Upper lobe of left lung (tissue), 6 donors: ENCODE measurements around the gene SLN. TPM values are rescaled to one million over a fixed set of nuclear protein-coding genes. Genes with fewer than 3 reads are reported as not detected.

Source experiments
- ATAC-seq, 2 donors: fragments of 200-7000 bp; cut with Tn5 transposase; one replicate each; pipeline ENCODE4 v1.9.1; 2022; ENCODE audit warnings: mild to moderate bottlenecking in 2 of 2, moderate library complexity in 2 of 2; ENCODE audit not compliant: low FRiP score in 2 of 2
- DNase-seq, 2 donors: peaks; one replicate each; pipeline ENCODE4 v3.0.0-alpha.2; 2019 to 2020
- H3K27ac ChIP-seq, 4 donors: fragments of 200-600 bp; sonication (generic); one replicate each; pipeline ENCODE4 v1.5.1; 2016 to 2019
- H3K27me3 ChIP-seq, 4 donors: fragments of 200-600 bp; sonication (generic); one replicate each; pipeline ENCODE4 v1.5.1; 2017 to 2019
- H3K36me3 ChIP-seq, 4 donors: fragments of 200-600 bp; sonication (generic); one replicate each; pipeline ENCODE4 v1.5.1; 2016 to 2019
- H3K4me1 ChIP-seq, 4 donors: fragments of 200-600 bp; sonication (generic); one replicate each; pipeline ENCODE4 v1.5.1; 2018 to 2019
- H3K4me3 ChIP-seq, 4 donors: fragments of 200-600 bp; sonication (generic); one replicate each; pipeline ENCODE4 v1.5.1; 2017 to 2019; ENCODE audit warnings: mild to moderate bottlenecking in 2 of 4, moderate library complexity in 1 of 4
- H3K9me3 ChIP-seq, 4 donors: fragments of 200-600 bp; sonication (generic); one replicate each; pipeline ENCODE4 v1.5.1; 2018 to 2019
- CTCF ChIP-seq, 6 experiments: fragments of 450-650 bp in 4 of 6; fragments of 200-600 bp in 2 of 6; sonication (generic) in 2 of 6; IDR thresholded peaks; one replicate each; pipeline ENCODE4 v1.5.1; 2016 to 2019; ENCODE audit warnings: antibody characterized with exemption in 6 of 6
- EP300 ChIP-seq, 4 donors: sonication (generic); formaldehyde crosslinking; IDR thresholded peaks; one replicate each; pipeline ENCODE4 v1.5.1; 2017; ENCODE audit warnings: antibody characterized with exemption in 4 of 4, control low read depth in 2 of 4
- POLR2A ChIP-seq, 4 donors: fragments of 450-650 bp; IDR thresholded peaks; one replicate each; pipeline ENCODE4 v1.5.1; 2016 to 2017; ENCODE audit warnings: antibody characterized with exemption in 4 of 4, mild to moderate bottlenecking in 2 of 4
- POLR2AphosphoS5 ChIP-seq, 2 donors: sonication (generic); formaldehyde crosslinking; IDR thresholded peaks; one replicate each; pipeline ENCODE4 v1.5.1; 2017; ENCODE audit warnings: antibody characterized with exemption in 2 of 2
- WGBS, 2 donors: methylation state at CpG; one replicate each; pipeline ENCODE4 v1.1.5; 2017 to 2018; 5-methylcytosine and 5-hydroxymethylcytosine counted together
- total RNA-seq, 6 donors: library from RNA; depleted of rRNA in 4 of 6; stranded (reverse); fragments of >200 nt in 4 of 6; gene quantifications; one replicate each; pipeline versions ENCODE4 v1.1.0 to v1.2.1, GENCODE V29; 2016 to 2021
- donor health status: DM: no; HTN: no; CAD: no; lungs with moderate emphysema.
- donor health status: DM: no; HTN: yes; CAD: no; lungs with severe emphysema.

The SLN gene
- total RNA-seq, 6 donors from 2014 or later: 0.97 to 1.6 TPM; not detected in 4

- Histone ChIP-seq H3K27ac (no peak overlapping the region), H3K4me1 (no peaks in the 10 kb centered on the region), H3K36me3 (no peaks in the 10 kb centered on the region), H3K9me3 (no peaks in the 10 kb centered on the region), H3K27me3 (no peaks in the 10 kb centered on the region), H3K4me3 (no peak overlapping the region)
- no peak for ATAC-seq
- WGBS, 2 donors: 57 to 61% methylated on average over 5 of the region's 5 CpGs
- no peak for DNase-seq
- TF ChIP-seq POLR2AphosphoS5 (IDR thresholded peaks at IDR 0.05) (no peak), CTCF (IDR thresholded peaks at IDR 0.05) (no peak), POLR2A (IDR thresholded peaks at IDR 0.05) (no peak), EP300 (IDR thresholded peaks at IDR 0.05) (no peak)
Observed at GRCh38 chr11:107752508-107752907, 40.7 kb upstream of the SLN start.

- DNase-seq (no peak), ATAC-seq (no peak)
- no peaks in the 10 kb centered on the region for H3K27me3 ChIP-seq
- WGBS, 2 donors: 80 to 96% methylated on average over 9 of the region's 9 CpGs
- no peak overlapping the region for H3K4me3 ChIP-seq
- TF ChIP-seq POLR2A (IDR thresholded peaks at IDR 0.05) (no peak), CTCF (IDR thresholded peaks at IDR 0.05) (no peak), POLR2AphosphoS5 (IDR thresholded peaks at IDR 0.05) (no peak), EP300 (IDR thresholded peaks at IDR 0.05) (no peak)
- no peaks in the 10 kb centered on the region for H3K4me1 ChIP-seq
- H3K36me3 ChIP-seq: no peaks in the 10 kb centered on the region
- H3K27ac ChIP-seq: no peak overlapping the region
- H3K9me3 ChIP-seq: no peaks in the 10 kb centered on the region
Observed at GRCh38 chr11:107751082-107751481, 39.2 kb upstream of the SLN start.

GRCh38 chr11:107750313-107750712 lies 38.5 kb upstream of the SLN start:
- WGBS, 2 donors: 93% methylated on average over 15 of the region's 15 CpGs; no CpG with 5 or more reads in 1 of the 2 donors

GRCh38 chr11:107747622-107748021 lies 35.8 kb upstream of the SLN start:
- Histone ChIP-seq H3K36me3 (no peaks in the 10 kb centered on the region), H3K4me3 (no peak overlapping the region), H3K27ac (no peak overlapping the region), H3K27me3 (no peaks in the 10 kb centered on the region), H3K4me1 (no peaks in the 10 kb centered on the region), H3K9me3 (no peaks in the 10 kb centered on the region)
- TF ChIP-seq CTCF (IDR thresholded peaks at IDR 0.05) (no peak), EP300 (IDR thresholded peaks at IDR 0.05) (no peak), POLR2AphosphoS5 (IDR thresholded peaks at IDR 0.05) (no peak), POLR2A (IDR thresholded peaks at IDR 0.05) (no peak)
- WGBS, 2 donors: 53 to 54% methylated on average over 2 of the region's 2 CpGs
- no peak for DNase-seq
- no peak for ATAC-seq

More at GRCh38 chr11:107750313-107750712, 38.5 kb upstream of the SLN start:
- H3K4me3 ChIP-seq: no peak overlapping the region
- TF ChIP-seq EP300 (IDR thresholded peaks at IDR 0.05): no peak
- no peak for TF ChIP-seq POLR2A (IDR thresholded peaks at IDR 0.05)
- TF ChIP-seq CTCF (IDR thresholded peaks at IDR 0.05): no peak
- no peak for TF ChIP-seq POLR2AphosphoS5 (IDR thresholded peaks at IDR 0.05)
- H3K9me3 ChIP-seq: no peaks in the 10 kb centered on the region
- DNase-seq (peak in 1 of 2 donors; percentile 25), ATAC-seq (no peak)
- no peaks in the 10 kb centered on the region for H3K36me3 ChIP-seq
- H3K27me3 ChIP-seq: no peaks in the 10 kb centered on the region
- H3K4me1 ChIP-seq: no peaks in the 10 kb centered on the region
- no peak overlapping the region for H3K27ac ChIP-seq

GRCh38 chr11:107744736-107745135 lies 32.9 kb upstream of the SLN start:
- 73 to 83% methylated on average over 3 of the region's 3 CpGs for WGBS, 2 donors
- Histone ChIP-seq H3K4me1 (no peaks in the 10 kb centered on the region), H3K27ac (no peak overlapping the region), H3K9me3 (no peaks in the 10 kb centered on the region), H3K4me3 (no peak overlapping the region), H3K36me3 (no peaks in the 10 kb centered on the region), H3K27me3 (no peaks in the 10 kb centered on the region)
- ATAC-seq (no peak), DNase-seq (no peak)
- no peak for TF ChIP-seq POLR2AphosphoS5 (IDR thresholded peaks at IDR 0.05)
- no peak for TF ChIP-seq POLR2A (IDR thresholded peaks at IDR 0.05)
- no peak for TF ChIP-seq EP300 (IDR thresholded peaks at IDR 0.05)
- TF ChIP-seq CTCF (IDR thresholded peaks at IDR 0.05): no peak
